Endothelial cell of umbilical vein (primary cell): ENCODE data around the gene SUSD5. TPM values are rescaled to one million over a fixed set of nuclear protein-coding genes. Genes with fewer than 3 reads are reported as not detected.

Experiments
- BruUV-seq: library from RNA; stranded (reverse); fragments of 400-500 nt; replicated peaks from 2 replicates; lab custom pipeline; 2021; lab: Mats Ljungman, UMichigan
- CTCF ChIA-PET: fragments of 300-600, 350-600 bp; sonication (Branson Sonifier 250); formaldehyde crosslinking; loops from one replicate; lab custom pipeline; 2021; ENCODE audit warnings: antibody characterized with exemption, inconsistent platforms; lab: Charles Lee
- POLR2A ChIA-PET: fragments of 300-600, 350-600 bp; sonication (Branson Sonifier 250); formaldehyde crosslinking; loops from one replicate; lab custom pipeline; 2021; ENCODE audit warnings: antibody characterized with exemption, inconsistent platforms; lab: Charles Lee
- DNase-seq: peaks from one replicate; pipeline ENCODE4 v3.0.0-alpha.2; 2011; ENCODE audit warnings: low read depth, low spot score
- FAIRE-seq: peaks from 2 replicates; lab custom pipeline; 2011; peaks lifted over from hg19 to GRCh38; lab: Jason Lieb, UNC
- H2AFZ ChIP-seq: 2 replicates; pipeline ENCODE4 v1.6.0; 2012; ENCODE audit warnings: low read depth, low read length, control low read depth, inconsistent platforms
- H3K27ac ChIP-seq: 2 replicates; pipeline ENCODE4 v1.5.1; 2011; ENCODE audit warnings: low read depth, mild to moderate bottlenecking, control low read depth, low read length, moderate library complexity; ENCODE audit not compliant: insufficient read depth
- H3K27me3 ChIP-seq, 2 experiments: 2 replicates each; pipeline versions ENCODE4 v1.6.0 to v1.6.1; 2011; ENCODE audit warnings: low read length in 2 of 2, mixed read lengths in 1 of 2; ENCODE audit not compliant: control insufficient read depth in 2 of 2, insufficient read depth in 2 of 2
- H3K36me3 ChIP-seq, 2 experiments: 2 replicates in 1 of 2; 3 replicates in 1 of 2; pipeline ENCODE4 v1.5.1; 2011; ENCODE audit warnings: low read length in 2 of 2, mild to moderate bottlenecking in 1 of 2, moderate library complexity in 1 of 2; ENCODE audit not compliant: control insufficient read depth in 2 of 2, insufficient read depth in 2 of 2; ENCODE audit errors: extremely low read depth in 1 of 2
- H3K4me1 ChIP-seq: 3 replicates; pipeline ENCODE4 v1.5.1; 2011; ENCODE audit warnings: mild to moderate bottlenecking, low read length; ENCODE audit not compliant: control insufficient read depth, insufficient read depth; ENCODE audit errors: extremely low read depth
- H3K4me2 ChIP-seq: 2 replicates; pipeline ENCODE4 v1.6.1; 2011; ENCODE audit warnings: low read length, control low read depth, mixed read lengths; ENCODE audit not compliant: insufficient read depth
- H3K4me3 ChIP-seq, 3 experiments: fragments of 200-600 bp in 1 of 3; sonication (generic), shearing (Covaris generic) in 1 of 3; replicated peaks in 1 of 3; 2 replicates each; pipeline ENCODE4 v1.5.1; 2011 to 2016; ENCODE audit warnings: control low read depth in 3 of 3, low read length in 3 of 3, mild to moderate bottlenecking in 2 of 3, inconsistent platforms in 1 of 3, low read depth in 1 of 3, moderate library complexity in 1 of 3; ENCODE audit not compliant: insufficient read depth in 1 of 3
- H3K79me2 ChIP-seq: 2 replicates; pipeline ENCODE4 v1.6.0; 2012; ENCODE audit warnings: low read length, inconsistent platforms; ENCODE audit not compliant: control insufficient read depth, insufficient read depth
- H3K9ac ChIP-seq: replicated peaks from 2 replicates; pipeline ENCODE3; 2011; ENCODE audit warnings: low read length, control low read depth; ENCODE audit not compliant: insufficient read depth; ENCODE audit errors: extremely low read depth
- H3K9me1 ChIP-seq: replicated peaks from 3 replicates; pipeline ENCODE4 v1.6.0; 2011; ENCODE audit warnings: mild to moderate bottlenecking, low read length; ENCODE audit not compliant: control insufficient read depth, insufficient read depth; ENCODE audit errors: extremely low read depth
- H3K9me3 ChIP-seq: replicated peaks from 2 replicates; pipeline ENCODE4 v1.5.1; 2012; ENCODE audit warnings: low read length, inconsistent platforms; ENCODE audit not compliant: control insufficient read depth, insufficient read depth
- H4K20me1 ChIP-seq: replicated peaks from 2 replicates; pipeline ENCODE3; 2011; ENCODE audit warnings: mild to moderate bottlenecking, low read length; ENCODE audit not compliant: control insufficient read depth, insufficient read depth; ENCODE audit errors: extremely low read depth
- EZH2 ChIP-seq: IDR thresholded peaks from 2 replicates; pipeline ENCODE4 v1.6.1; 2012; ENCODE audit warnings: borderline replicate concordance, low read depth, mild to moderate bottlenecking, moderate library complexity, low read length, inconsistent platforms; ENCODE audit not compliant: severe bottlenecking
- GATA2 ChIP-seq: IDR thresholded peaks from 2 replicates; pipeline ENCODE4 v1.7.0; 2011; ENCODE audit warnings: low read depth, mild to moderate bottlenecking, moderate library complexity, mixed read lengths, low read length; ENCODE audit not compliant: insufficient read length, insufficient read depth
- MYC ChIP-seq: IDR thresholded peaks from one replicate; pipeline ENCODE4 v1.6.1; 2011; ENCODE audit warnings: mild to moderate bottlenecking, low read depth, low read length
- POLR2A ChIP-seq: IDR thresholded peaks from 2 replicates; pipeline ENCODE4 v1.6.1; 2012; ENCODE audit warnings: low read depth, mild to moderate bottlenecking, control low read depth, low read length
- POLR2AphosphoS5 ChIP-seq: IDR thresholded peaks from 2 replicates; pipeline ENCODE4 v1.6.1; 2012; ENCODE audit warnings: low read depth, mild to moderate bottlenecking, control low read depth, low read length, moderate library complexity; ENCODE audit not compliant: insufficient read depth
- dilution Hi-C: fragments of 300-500 bp; cut with MboI; formaldehyde crosslinking; loops from one replicate; pipeline ENCODE4 v1.15.0; 2019; ENCODE audit warnings: low sequenced_read_pairs; ENCODE audit not compliant: extremely low pct_ligation_motif_present
- intact Hi-C: fragments of 100-400 bp; cut with micrococcal nuclease; formaldehyde crosslinking; loops from one replicate; pipeline ENCODE4 v1.10.0; 2022
- polyA plus RNA-seq, 4 experiments: library from polyadenylated mRNA; depleted of rRNA in 3 of 4; stranded (reverse) in 3 of 4; unstranded in 1 of 4; fragments of >200 nt; gene quantifications; 2 replicates each; pipeline versions ENCODE4 v1.2.1 to v1.2.3, GENCODE V29; 2011 to 2012; ENCODE audit warnings: missing spikeins in 1 of 4
- total RNA-seq: library from RNA; stranded (reverse); gene quantifications from 2 replicates; pipeline ENCODE4 v1.2.3, GENCODE V29; 2021
- TF ChIP-seq, protein P1 (sequence below), 2 donors: IDR thresholded peaks; 1 replicate in 1 of 2; 2 replicates in 1 of 2; pipeline ENCODE4 v1.5.1; 2011; ENCODE audit warnings: low read length in 2 of 2, mild to moderate bottlenecking in 2 of 2, moderate library complexity in 2 of 2, control low read depth in 1 of 2, inconsistent platforms in 1 of 2, low read depth in 1 of 2; ENCODE audit not compliant: insufficient read depth in 1 of 2; ENCODE audit errors: extremely low read depth in 1 of 2
- TF ChIP-seq, protein P2 (sequence below): IDR thresholded peaks from 2 replicates; pipeline ENCODE4 v1.6.1; 2011; ENCODE audit not compliant: insufficient read depth, insufficient read length

SUSD5 gene
- total and polyA plus RNA-seq, 2 donors (not counting 3 experiments of a cell fraction or from before 2014, with no cell fraction given): 7.7 to 18.8 TPM

DNA sequence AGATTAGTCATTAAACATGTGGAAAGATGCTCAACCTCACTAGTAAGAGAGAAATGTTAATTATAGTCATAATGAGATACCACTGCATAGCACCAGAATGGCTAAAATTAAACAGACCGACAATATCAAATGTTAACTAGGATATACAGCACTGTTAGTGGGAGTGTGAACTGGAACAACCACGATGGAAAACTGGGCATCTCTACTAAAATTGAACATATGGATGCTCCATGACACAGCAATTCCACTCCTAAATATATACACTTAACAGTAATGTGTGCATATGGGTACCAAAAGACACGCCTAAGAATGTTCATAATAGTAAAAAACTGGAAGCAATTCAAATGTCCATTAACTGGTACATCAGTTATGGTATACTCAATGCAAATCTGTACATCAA, 63.3 kb downstream of the SUSD5 start:
- no peaks in the 10 kb centered on the region for H4K20me1 ChIP-seq
- TF ChIP-seq EZH2: no peak
- no peak for TF ChIP-seq POLR2AphosphoS5
- no peaks in the 10 kb centered on the region for H3K79me2 ChIP-seq
- ChIA-PET CTCF (interaction anchor here (1.7 kb wide), 1 partner anchor 217 kb away, joined by 9 read pairs; no protein-coding TSS in a partner anchor), POLR2A (no interaction called here)
- BruUV-seq: no TSS peak
- peaks cover 0 to 3% of the 10 kb centered on the region in 2 experiments for H3K36me3 ChIP-seq
- no peaks in the 10 kb centered on the region for H3K27me3 ChIP-seq
- H3K27ac ChIP-seq: no peak overlapping the region
- H3K4me2 ChIP-seq: no peak overlapping the region
- H3K4me3 ChIP-seq: no peak overlapping the region
- no peaks in the 10 kb centered on the region for H3K9me3 ChIP-seq
- DNase-seq: no peak
- no peaks in the 10 kb centered on the region for H3K4me1 ChIP-seq
- H3K9me1 ChIP-seq: no peaks in the 10 kb centered on the region
- intact Hi-C loops (no loop called here), dilution Hi-C loops (no loop called here)
- FAIRE-seq: no peak
- H3K9ac ChIP-seq: no peak overlapping the region
- no peak overlapping the region for H2AFZ ChIP-seq

- no peaks in the 10 kb centered on the region for H3K4me1 ChIP-seq
- no peak overlapping the region for H2AFZ ChIP-seq
- no peak for DNase-seq
- TF ChIP-seq MYC (no peak), GATA2 (no peak), POLR2A (no peak), EZH2 (no peak)
- TF ChIP-seq, protein P1, sequence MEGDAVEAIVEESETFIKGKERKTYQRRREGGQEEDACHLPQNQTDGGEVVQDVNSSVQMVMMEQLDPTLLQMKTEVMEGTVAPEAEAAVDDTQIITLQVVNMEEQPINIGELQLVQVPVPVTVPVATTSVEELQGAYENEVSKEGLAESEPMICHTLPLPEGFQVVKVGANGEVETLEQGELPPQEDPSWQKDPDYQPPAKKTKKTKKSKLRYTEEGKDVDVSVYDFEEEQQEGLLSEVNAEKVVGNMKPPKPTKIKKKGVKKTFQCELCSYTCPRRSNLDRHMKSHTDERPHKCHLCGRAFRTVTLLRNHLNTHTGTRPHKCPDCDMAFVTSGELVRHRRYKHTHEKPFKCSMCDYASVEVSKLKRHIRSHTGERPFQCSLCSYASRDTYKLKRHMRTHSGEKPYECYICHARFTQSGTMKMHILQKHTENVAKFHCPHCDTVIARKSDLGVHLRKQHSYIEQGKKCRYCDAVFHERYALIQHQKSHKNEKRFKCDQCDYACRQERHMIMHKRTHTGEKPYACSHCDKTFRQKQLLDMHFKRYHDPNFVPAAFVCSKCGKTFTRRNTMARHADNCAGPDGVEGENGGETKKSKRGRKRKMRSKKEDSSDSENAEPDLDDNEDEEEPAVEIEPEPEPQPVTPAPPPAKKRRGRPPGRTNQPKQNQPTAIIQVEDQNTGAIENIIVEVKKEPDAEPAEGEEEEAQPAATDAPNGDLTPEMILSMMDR (IDR thresholded peaks at IDR 0.05; ENCODE audit: extremely low read depth in 1 of 2, insufficient read depth in 1 of 2, low read depth in 1 of 2, low read length in 2 of 2): no peak
- TF ChIP-seq, protein P2, sequence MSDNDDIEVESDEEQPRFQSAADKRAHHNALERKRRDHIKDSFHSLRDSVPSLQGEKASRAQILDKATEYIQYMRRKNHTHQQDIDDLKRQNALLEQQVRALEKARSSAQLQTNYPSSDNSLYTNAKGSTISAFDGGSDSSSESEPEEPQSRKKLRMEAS: no peak
- no peak overlapping the region for H3K4me2 ChIP-seq
- H3K79me2 ChIP-seq: no peaks in the 10 kb centered on the region
- CTCF ChIA-PET: interaction anchor here (1.5 to 1.7 kb wide), 2 partner anchors 9 to 219 kb away, joined by 3 to 9 read pairs; no protein-coding TSS in a partner anchor
- no peaks in the 10 kb centered on the region for H3K9me3 ChIP-seq
- H3K9me1 ChIP-seq: no peaks in the 10 kb centered on the region
- no peaks in the 10 kb centered on the region for H3K27me3 ChIP-seq
- BruUV-seq: no TSS peak
- H3K9ac ChIP-seq: no peak overlapping the region
- intact Hi-C loops: no loop called here
- no peak overlapping the region for H3K27ac ChIP-seq
- H3K36me3 ChIP-seq: peaks cover 0 to 3% of the 10 kb centered on the region in 2 experiments
- no peak overlapping the region for H3K4me3 ChIP-seq
- dilution Hi-C loops: no loop called here
- POLR2A ChIA-PET: no interaction called here
- no peaks in the 10 kb centered on the region for H4K20me1 ChIP-seq
- no peak for FAIRE-seq
These were observed 64.8 kb downstream of the SUSD5 start for GRCh38 chr3:33153782-33154181.
